Fibroblast of pulmonary artery (primary cell): Measurements from ENCODE around the gene PPP2R5C.
"Not testable (repeated sequence)": the region's sequence is repeated elsewhere in the genome, so short reads cannot be mapped to it uniquely, and the experiment has no call there.

Source experiments
- DNase-seq: peaks from one replicate; pipeline ENCODE4 v3.0.0-alpha.2; 2010; ENCODE audit warnings: low read depth
- H3K4me3 ChIP-seq: replicated peaks from 2 replicates; pipeline ENCODE4 v1.5.1; 2011; ENCODE audit warnings: low read depth, mild to moderate bottlenecking, control low read depth, low read length, moderate library complexity
- TF ChIP-seq, protein P1 (sequence below): IDR thresholded peaks from 2 replicates; pipeline ENCODE4 v1.5.1; 2011; ENCODE audit warnings: mild to moderate bottlenecking, control low read depth, low read length, inconsistent platforms; ENCODE audit errors: missing control alignments

Gene PPP2R5C

DNA sequence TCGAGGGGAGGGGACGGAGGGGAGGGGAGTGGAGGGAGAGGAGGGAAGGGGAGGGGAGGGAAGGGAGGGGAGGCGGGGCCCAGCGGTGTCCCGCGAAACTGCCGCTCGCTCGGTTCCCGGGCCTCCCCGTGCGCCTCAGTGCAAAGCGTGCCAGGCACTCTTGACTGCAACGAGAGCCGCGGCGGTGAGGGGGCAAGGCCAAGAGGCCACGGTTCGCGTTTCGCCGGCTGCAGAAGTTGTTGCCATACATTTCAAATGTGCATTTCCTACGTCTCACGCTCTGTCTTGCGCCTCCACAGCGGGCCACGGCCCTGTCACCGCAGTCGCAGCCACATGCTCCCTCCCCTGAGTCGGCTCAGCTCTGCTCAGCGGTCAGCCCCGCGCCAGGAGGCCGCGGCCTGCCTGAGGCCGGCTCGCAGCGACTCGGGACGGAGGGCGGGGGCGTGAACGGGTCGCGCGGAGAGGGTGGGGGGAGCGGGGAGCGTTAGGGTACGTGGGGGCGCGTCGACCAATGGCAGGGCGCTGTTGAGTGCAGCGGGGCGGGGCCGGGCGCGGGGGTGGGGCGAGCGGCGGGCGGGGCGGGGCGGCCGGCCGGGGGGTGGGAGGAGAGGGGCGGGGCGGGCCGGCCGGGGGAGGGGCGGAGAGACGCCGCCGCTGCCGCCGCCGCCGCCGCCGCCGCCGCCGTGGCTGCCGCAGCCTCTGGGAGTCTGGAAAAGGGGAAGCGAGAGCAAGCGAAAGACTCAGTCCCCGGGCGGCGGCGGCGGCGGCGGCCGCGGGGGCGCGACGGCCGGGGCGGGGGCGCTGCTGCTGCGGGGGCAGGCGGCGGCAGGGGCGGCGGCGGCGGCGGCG, at the start of gene PPP2R5C:
Gene PPP2R5C, plus strand, starts transcription at position 678 of the 849 bp plus-strand sequence. CDS start 185 bp downstream, outside the sequence.
- peak; percentile 90 for DNase-seq
- TF ChIP-seq, protein P1, sequence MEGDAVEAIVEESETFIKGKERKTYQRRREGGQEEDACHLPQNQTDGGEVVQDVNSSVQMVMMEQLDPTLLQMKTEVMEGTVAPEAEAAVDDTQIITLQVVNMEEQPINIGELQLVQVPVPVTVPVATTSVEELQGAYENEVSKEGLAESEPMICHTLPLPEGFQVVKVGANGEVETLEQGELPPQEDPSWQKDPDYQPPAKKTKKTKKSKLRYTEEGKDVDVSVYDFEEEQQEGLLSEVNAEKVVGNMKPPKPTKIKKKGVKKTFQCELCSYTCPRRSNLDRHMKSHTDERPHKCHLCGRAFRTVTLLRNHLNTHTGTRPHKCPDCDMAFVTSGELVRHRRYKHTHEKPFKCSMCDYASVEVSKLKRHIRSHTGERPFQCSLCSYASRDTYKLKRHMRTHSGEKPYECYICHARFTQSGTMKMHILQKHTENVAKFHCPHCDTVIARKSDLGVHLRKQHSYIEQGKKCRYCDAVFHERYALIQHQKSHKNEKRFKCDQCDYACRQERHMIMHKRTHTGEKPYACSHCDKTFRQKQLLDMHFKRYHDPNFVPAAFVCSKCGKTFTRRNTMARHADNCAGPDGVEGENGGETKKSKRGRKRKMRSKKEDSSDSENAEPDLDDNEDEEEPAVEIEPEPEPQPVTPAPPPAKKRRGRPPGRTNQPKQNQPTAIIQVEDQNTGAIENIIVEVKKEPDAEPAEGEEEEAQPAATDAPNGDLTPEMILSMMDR: no peak
- H3K4me3 ChIP-seq: peak within 1 kb of the TSS; percentile 80

DNA sequence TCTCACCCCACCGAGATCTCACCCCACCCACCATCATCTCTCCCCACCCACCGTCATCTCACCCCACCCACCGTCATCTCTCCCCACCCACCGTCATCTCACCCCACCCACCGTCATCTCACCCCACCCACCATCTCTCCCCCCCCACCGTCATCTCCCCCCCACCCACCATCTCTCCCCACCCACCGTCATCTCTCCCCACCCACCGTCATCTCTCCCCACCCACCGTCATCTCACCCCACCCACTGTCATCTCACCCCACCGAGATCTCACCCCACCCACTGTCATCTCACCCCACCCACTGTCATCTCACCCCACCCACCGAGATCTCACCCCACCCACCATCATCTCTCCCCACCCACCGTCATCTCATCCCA, 49.7 kb upstream of the PPP2R5C start:
- not testable (repeated sequence) for DNase-seq, H3K4me3 ChIP-seq

DNA sequence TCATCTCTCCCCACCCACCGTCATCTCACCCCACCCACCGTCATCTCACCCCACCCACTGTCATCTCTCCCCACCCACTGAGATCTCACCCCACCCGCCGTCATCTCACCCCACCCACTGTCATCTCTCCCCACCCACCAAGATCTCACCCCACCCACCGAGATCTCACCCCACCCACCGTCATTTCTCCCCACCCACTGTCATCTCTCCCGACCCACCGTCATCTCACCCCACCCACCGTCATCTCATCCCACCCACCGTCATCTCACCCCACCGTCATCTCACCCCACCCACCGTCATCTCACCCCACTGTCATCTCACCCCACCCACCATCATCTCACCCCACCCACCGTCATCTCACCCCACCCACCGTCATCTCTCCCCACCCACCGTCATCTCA, 49.2 kb upstream of the PPP2R5C start:
- not testable (repeated sequence) for H3K4me3 ChIP-seq, DNase-seq

DNA sequence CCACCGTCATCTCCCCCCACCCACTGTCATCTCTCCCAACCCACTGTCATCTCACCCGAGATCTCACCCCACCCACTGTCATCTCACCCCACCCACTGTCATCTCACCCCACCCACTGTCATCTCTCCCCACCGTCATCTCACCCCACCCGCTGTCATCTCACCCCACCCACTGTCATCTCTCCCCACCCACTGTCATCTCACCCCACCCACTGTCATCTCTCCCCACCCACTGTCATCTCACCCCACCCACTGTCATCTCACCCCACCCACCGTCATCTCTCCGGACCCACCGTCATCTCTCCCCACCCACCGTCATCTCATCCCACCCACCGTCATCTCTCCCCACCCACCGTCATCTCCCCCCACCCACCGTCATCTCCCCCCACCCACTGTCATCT, 48.4 kb upstream of the PPP2R5C start:
- not testable (repeated sequence) for DNase-seq, H3K4me3 ChIP-seq

DNA sequence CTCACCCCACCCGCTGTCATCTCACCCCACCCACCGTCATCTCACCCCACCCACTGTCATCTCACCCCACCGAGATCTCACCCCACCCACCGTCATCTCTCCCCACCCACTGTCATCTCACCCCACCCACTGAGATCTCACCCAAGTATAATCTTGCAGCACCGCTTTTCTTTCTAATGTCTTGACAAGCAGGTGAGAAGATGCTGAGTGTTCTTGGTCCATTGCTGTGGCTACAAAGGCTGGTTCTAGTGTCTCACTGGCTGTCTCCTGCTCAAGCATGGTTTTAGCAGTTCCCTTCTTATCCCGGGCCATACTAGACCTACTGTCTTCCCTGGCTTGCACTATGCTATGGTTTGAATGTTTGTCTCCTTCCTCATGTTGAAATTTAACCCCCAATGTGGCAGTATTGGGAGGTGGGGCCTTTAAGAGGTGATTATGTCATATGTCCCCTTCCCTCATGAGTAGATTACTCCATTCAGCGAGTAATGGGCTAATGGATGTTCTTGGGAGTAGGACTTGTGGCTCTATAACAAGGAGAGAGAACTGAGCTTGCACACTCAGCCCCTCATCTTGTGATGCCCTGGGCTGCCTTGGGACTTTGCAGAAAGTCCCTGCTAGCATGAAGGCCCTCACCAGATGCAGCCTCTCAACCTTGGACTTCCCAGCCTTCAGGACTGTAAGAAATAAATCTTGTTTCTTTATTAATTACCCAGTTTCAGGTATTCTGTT, 47.7 kb upstream of the PPP2R5C start:
- no peak for DNase-seq
- TF ChIP-seq, protein P1: no peak
- no peak overlapping the region for H3K4me3 ChIP-seq

DNA sequence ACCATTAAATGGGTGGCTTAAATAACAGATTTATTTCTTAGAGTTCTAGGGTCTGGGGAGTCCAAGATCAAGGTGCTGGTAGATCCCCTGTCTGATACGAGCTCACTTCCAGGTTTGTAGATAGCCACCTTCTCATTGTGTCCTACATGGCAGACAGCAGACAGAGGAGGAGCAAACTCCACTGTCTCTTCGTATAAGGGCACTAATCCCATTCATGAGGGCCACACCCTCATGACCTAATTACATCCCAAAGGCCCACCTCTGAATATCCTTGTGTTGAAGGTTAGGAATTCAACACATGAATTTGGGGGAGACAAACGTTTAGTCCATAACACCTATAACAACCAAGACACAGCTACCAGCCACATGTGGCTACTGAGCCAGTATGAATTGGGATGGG, 47.1 kb upstream of the PPP2R5C start:
- no peak for DNase-seq
- no peak overlapping the region for H3K4me3 ChIP-seq
- TF ChIP-seq, protein P1: no peak

DNA sequence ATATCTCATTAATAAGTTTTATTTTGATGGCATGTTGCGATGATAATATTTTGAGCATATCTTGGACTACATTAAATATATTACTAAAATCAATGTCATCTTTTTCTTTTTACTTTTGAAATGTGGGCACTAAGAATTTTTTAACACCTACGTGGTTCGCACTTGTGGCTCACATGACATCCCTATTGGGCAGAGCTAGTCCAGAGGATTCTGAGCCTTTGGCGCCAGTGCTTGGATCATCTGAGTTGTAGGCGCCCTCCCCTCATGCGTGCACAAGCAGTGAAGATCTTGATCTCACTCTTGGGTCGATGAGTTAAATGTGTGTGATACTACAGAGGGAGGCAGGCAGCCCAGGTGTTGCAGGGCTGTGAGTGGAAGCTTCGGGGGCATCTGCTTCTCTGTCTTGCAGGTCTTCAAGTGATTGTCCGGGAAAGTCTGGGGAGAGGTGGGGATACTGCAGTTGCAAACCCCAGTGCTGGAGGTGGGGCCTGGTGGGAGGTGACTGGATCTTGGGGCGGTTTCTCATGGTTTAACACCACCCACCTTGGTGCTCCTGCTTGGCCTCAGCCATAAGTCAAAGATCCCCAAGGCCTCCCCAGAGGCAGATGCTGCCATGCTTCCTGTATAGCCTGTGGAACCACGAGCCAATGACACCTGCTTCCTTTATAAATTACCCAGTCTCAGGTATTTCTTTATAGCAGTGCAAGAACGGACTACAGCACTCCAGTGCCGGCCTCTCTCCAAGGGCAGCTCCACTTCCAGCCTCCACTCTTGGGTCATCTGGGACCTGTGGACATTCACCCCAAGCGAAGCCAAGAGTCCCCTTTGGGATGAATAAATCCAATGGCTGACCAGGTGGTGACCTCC, 46.1 kb upstream of the PPP2R5C start:
- no peak overlapping the region for H3K4me3 ChIP-seq
- TF ChIP-seq, protein P1: no peak
- no peak for DNase-seq

DNA sequence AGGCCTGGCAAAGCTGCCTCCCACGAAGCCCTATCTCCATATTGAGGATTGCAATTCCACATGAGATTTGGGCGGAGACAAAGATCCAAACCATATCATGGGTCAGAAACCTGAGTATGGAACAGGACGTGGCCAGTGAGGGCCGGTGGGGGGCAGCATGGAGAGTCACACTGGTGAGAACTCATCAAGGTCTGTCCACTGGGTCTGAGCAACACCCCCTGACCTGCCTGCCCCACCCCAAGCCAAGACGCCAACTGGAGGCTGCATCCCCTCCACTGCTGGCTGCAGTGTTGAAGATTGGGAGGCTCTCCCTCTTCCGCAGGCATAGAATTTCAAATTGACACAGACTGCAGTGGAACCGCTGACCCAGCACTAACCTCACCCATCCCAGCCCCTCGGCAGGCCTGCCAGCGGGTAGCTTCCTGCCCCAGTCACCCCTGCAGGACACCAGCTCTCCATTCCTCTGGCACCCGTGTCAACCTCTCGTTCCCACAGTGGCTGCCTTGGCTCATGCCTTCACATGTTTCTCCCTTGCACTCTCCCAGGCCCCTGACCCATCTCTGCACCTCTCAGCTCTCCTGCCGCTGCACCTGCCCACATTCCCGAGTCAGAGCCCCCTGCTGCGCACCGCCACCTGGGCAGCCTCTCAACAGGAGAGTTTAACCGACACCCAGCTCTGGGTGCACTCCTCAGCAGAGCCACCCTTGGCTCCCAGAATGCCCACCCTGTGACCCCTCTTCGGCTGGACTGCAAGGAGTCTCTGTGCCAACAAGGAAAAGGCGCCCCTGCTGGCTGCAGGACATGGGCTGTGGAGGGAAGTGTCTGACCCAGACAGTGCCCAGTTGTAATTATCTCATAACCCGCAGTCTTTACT, 45.2 kb upstream of the PPP2R5C start:
- no peak for DNase-seq
- TF ChIP-seq, protein P1: no peak
- H3K4me3 ChIP-seq: no peak overlapping the region
